ENCODE data around the gene NDST4. TPM values are rescaled to one million over a fixed set of nuclear protein-coding genes. Genes with fewer than 3 reads are reported as not detected.

Gene NDST4
- total RNA-seq, 1 donor from 2014 or later, result not detected

GRCh38 chr4:114922592-114922933 is 190.9 kb downstream of the NDST4 start:
- Mint-ChIP-seq H3K9me3 (ENCODE audit: unreplicated experiment) (no peaks in the 10 kb centered on the region), H3K36me3 (ENCODE audit: low read depth, unreplicated experiment) (no peaks in the 10 kb centered on the region), H3K27ac (ENCODE audit: unreplicated experiment) (no peak overlapping the region), H3K4me1 (ENCODE audit: unreplicated experiment) (peaks cover 4% of the 10 kb centered on the region), H3K4me3 (ENCODE audit: unreplicated experiment) (no peak overlapping the region), H3K27me3 (ENCODE audit: unreplicated experiment) (no peaks in the 10 kb centered on the region)
- no peak for DNase-seq (ENCODE audit: low spot score)
- no peak for TF ChIP-seq CTCF (IDR thresholded peaks at IDR 0.05; ENCODE audit: unreplicated experiment)

- Mint-ChIP-seq H3K4me3 (ENCODE audit: unreplicated experiment) (no peak overlapping the region), H3K27ac (ENCODE audit: unreplicated experiment) (no peak overlapping the region), H3K9me3 (ENCODE audit: unreplicated experiment) (no peaks in the 10 kb centered on the region), H3K4me1 (ENCODE audit: unreplicated experiment) (peaks cover 4% of the 10 kb centered on the region), H3K36me3 (ENCODE audit: low read depth, unreplicated experiment) (no peaks in the 10 kb centered on the region), H3K27me3 (ENCODE audit: unreplicated experiment) (no peaks in the 10 kb centered on the region)
- no peak for DNase-seq (ENCODE audit: low spot score)
- no peak for TF ChIP-seq CTCF (IDR thresholded peaks at IDR 0.05; ENCODE audit: unreplicated experiment)
Measured at GRCh38 chr4:114921790-114922591, 191.4 kb downstream of the NDST4 start.

- no peaks in the 10 kb centered on the region for H3K36me3 Mint-ChIP-seq (ENCODE audit: low read depth, unreplicated experiment)
- no peak for TF ChIP-seq CTCF (IDR thresholded peaks at IDR 0.05; ENCODE audit: unreplicated experiment)
- H3K4me3 Mint-ChIP-seq (ENCODE audit: unreplicated experiment), result no peak overlapping the region
- no peak overlapping the region for H3K27ac Mint-ChIP-seq (ENCODE audit: unreplicated experiment)
- no peaks in the 10 kb centered on the region for H3K9me3 Mint-ChIP-seq (ENCODE audit: unreplicated experiment)
- peaks cover 4% of the 10 kb centered on the region for H3K4me1 Mint-ChIP-seq (ENCODE audit: unreplicated experiment)
- H3K27me3 Mint-ChIP-seq (ENCODE audit: unreplicated experiment), result no peaks in the 10 kb centered on the region
- no peak for DNase-seq (ENCODE audit: low spot score)
Measured at GRCh38 chr4:114921191-114921590, 192.2 kb downstream of the NDST4 start.

- Mint-ChIP-seq H3K4me3 (ENCODE audit: unreplicated experiment) (no peak overlapping the region), H3K36me3 (ENCODE audit: low read depth, unreplicated experiment) (no peaks in the 10 kb centered on the region), H3K27ac (ENCODE audit: unreplicated experiment) (no peak overlapping the region), H3K4me1 (ENCODE audit: unreplicated experiment) (no peaks in the 10 kb centered on the region), H3K27me3 (ENCODE audit: unreplicated experiment) (no peaks in the 10 kb centered on the region), H3K9me3 (ENCODE audit: unreplicated experiment) (no peaks in the 10 kb centered on the region)
- no peak for DNase-seq (ENCODE audit: low spot score)
- TF ChIP-seq CTCF (IDR thresholded peaks at IDR 0.05; ENCODE audit: unreplicated experiment), result no peak
Measured at GRCh38 chr4:114911111-114911510, 202.3 kb downstream of the NDST4 start.

GRCh38 chr4:114907568-114907967 is 205.9 kb downstream of the NDST4 start:
- Mint-ChIP-seq H3K27ac (ENCODE audit: unreplicated experiment) (no peak overlapping the region), H3K4me1 (ENCODE audit: unreplicated experiment) (no peaks in the 10 kb centered on the region), H3K9me3 (ENCODE audit: unreplicated experiment) (no peaks in the 10 kb centered on the region), H3K27me3 (ENCODE audit: unreplicated experiment) (no peaks in the 10 kb centered on the region), H3K4me3 (ENCODE audit: unreplicated experiment) (no peak overlapping the region), H3K36me3 (ENCODE audit: low read depth, unreplicated experiment) (no peaks in the 10 kb centered on the region)
- no peak for DNase-seq (ENCODE audit: low spot score)
- no peak for TF ChIP-seq CTCF (IDR thresholded peaks at IDR 0.05; ENCODE audit: unreplicated experiment)

Data from endothelial cell (in vitro differentiated cells).